ENCODE data around the gene BTBD8. TPM values are rescaled to one million over a fixed set of nuclear protein-coding genes. Genes with fewer than 3 reads are reported as not detected.

Gene BTBD8
- total RNA-seq, 1 experiment from 2014 or later = 3.9 TPM

- TF ChIP-seq CTCF (conservative IDR thresholded peaks at IDR 0.05; ENCODE audit: low read depth, low read length) (no peak), EZH2 (IDR thresholded peaks at IDR 0.05; ENCODE audit: low read length, unreplicated experiment) (no peak), EZH2phosphoT487 (IDR thresholded peaks at IDR 0.05; ENCODE audit: borderline replicate concordance, low read length) (no peak)
- Histone ChIP-seq H3K27ac (ENCODE audit: low read length) (no peak overlapping the region), H3K4me2 (ENCODE audit: low read length) (no peak overlapping the region), H2AFZ (ENCODE audit: low read length) (no peak overlapping the region), H3K9me3 (ENCODE audit: low read length) (0 out of 2 replicates have a peak, but pooled peaks cover 4% of the 10 kb centered on the region), H3K9me2 (replicated peaks; ENCODE audit: low read length) (no peaks in the 10 kb centered on the region), H3K4me1 (ENCODE audit: insufficient read depth, low read length) (no peaks in the 10 kb centered on the region), H3K9ac (ENCODE audit: low read length) (no peak overlapping the region), H3F3A (ENCODE audit: low read length, unreplicated experiment) (no peaks in the 10 kb centered on the region), H3K27me3 (ENCODE audit: low read length) (no peaks in the 10 kb centered on the region), H3K79me2 (ENCODE audit: low read length) (no peaks in the 10 kb centered on the region), H3K36me3 (ENCODE audit: low read depth, low read length) (no peaks in the 10 kb centered on the region), H3K4me3 (ENCODE audit: low read length) (no peak overlapping the region), H4K20me1 (ENCODE audit: low read length) (no peaks in the 10 kb centered on the region)
- CTCF ChIA-PET = no interaction called here
- BruUV-seq (replicated peaks) = no TSS peak
- no peak for ATAC-seq
- intact Hi-C loops (cut with micrococcal nuclease) = no loop called here
- no peak for DNase-seq
- POLR2A ChIA-PET (ENCODE audit: unreplicated experiment) = interaction anchor here (0.5 kb wide), 1 partner anchor 1136 kb away, joined by 7 read pairs; no protein-coding TSS in a partner anchor
Measured at GRCh38 chr1:92210701-92211100, 130.6 kb downstream of the BTBD8 start.

GRCh38 chr1:92211166-92211565, 131.0 kb downstream of the BTBD8 start:
- CTCF ChIA-PET = no interaction called here
- BruUV-seq (replicated peaks) = no TSS peak
- 0 out of 2 replicates have a peak, but pooled peaks cover 4% of the 10 kb centered on the region for H3K9me3 ChIP-seq (ENCODE audit: low read length)
- no peak overlapping the region for H2AFZ ChIP-seq (ENCODE audit: low read length)
- H3F3A ChIP-seq (ENCODE audit: low read length, unreplicated experiment) = no peaks in the 10 kb centered on the region
- H3K4me3 ChIP-seq (ENCODE audit: low read length) = no peak overlapping the region
- no peaks in the 10 kb centered on the region for H3K79me2 ChIP-seq (ENCODE audit: low read length)
- DNase-seq = no peak
- no peak for ATAC-seq
- H4K20me1 ChIP-seq (ENCODE audit: low read length) = no peaks in the 10 kb centered on the region
- intact Hi-C loops (cut with micrococcal nuclease) = no loop called here
- no peaks in the 10 kb centered on the region for H3K9me2 ChIP-seq (replicated peaks; ENCODE audit: low read length)
- no peaks in the 10 kb centered on the region for H3K27me3 ChIP-seq (ENCODE audit: low read length)
- H3K27ac ChIP-seq (ENCODE audit: low read length) = no peak overlapping the region
- H3K4me2 ChIP-seq (ENCODE audit: low read length) = no peak overlapping the region
- no peak overlapping the region for H3K9ac ChIP-seq (ENCODE audit: low read length)
- no peaks in the 10 kb centered on the region for H3K4me1 ChIP-seq (ENCODE audit: insufficient read depth, low read length)
- H3K36me3 ChIP-seq (ENCODE audit: low read depth, low read length) = no peaks in the 10 kb centered on the region
- POLR2A ChIA-PET (ENCODE audit: unreplicated experiment) = no interaction called here
- no peak for TF ChIP-seq EZH2 (IDR thresholded peaks at IDR 0.05; ENCODE audit: low read length, unreplicated experiment)
- TF ChIP-seq EZH2phosphoT487 (IDR thresholded peaks at IDR 0.05; ENCODE audit: borderline replicate concordance, low read length) = no peak
- no peak for TF ChIP-seq CTCF (conservative IDR thresholded peaks at IDR 0.05; ENCODE audit: low read depth, low read length)

GRCh38 chr1:92217721-92218120, 137.6 kb downstream of the BTBD8 start, which contains the start of gene C1orf146:
Gene C1orf146 (plus strand): TSS chr1:92217915. CDS start chr1:92231421, 13,506 bp downstream.
- Histone ChIP-seq H2AFZ (ENCODE audit: low read length) (no peak within 1 kb of the TSS), H3K4me1 (ENCODE audit: insufficient read depth, low read length) (no peaks in the 10 kb centered on the region), H3K9ac (ENCODE audit: low read length) (no peak within 1 kb of the TSS), H3K4me2 (ENCODE audit: low read length) (no peak within 1 kb of the TSS), H3F3A (ENCODE audit: low read length, unreplicated experiment) (no peaks in the 10 kb centered on the region), H3K36me3 (ENCODE audit: low read depth, low read length) (no peaks in the 10 kb centered on the region), H3K9me2 (replicated peaks; ENCODE audit: low read length) (no peaks in the 10 kb centered on the region), H3K79me2 (ENCODE audit: low read length) (no peaks in the 10 kb centered on the region), H3K4me3 (ENCODE audit: low read length) (no peak within 1 kb of the TSS), H3K27ac (ENCODE audit: low read length) (no peak within 1 kb of the TSS), H3K9me3 (ENCODE audit: low read length) (no peaks in the 10 kb centered on the region), H4K20me1 (ENCODE audit: low read length) (no peaks in the 10 kb centered on the region), H3K27me3 (ENCODE audit: low read length) (no peaks in the 10 kb centered on the region)
- intact Hi-C loops (cut with micrococcal nuclease) = no loop called here
- ChIA-PET CTCF (no interaction called here), POLR2A (ENCODE audit: unreplicated experiment) (no interaction called here)
- no peak for DNase-seq
- no peak for ATAC-seq
- no peak for TF ChIP-seq EZH2 (IDR thresholded peaks at IDR 0.05; ENCODE audit: low read length, unreplicated experiment)
- TF ChIP-seq EZH2phosphoT487 (IDR thresholded peaks at IDR 0.05; ENCODE audit: borderline replicate concordance, low read length) = no peak
- no peak for TF ChIP-seq CTCF (conservative IDR thresholded peaks at IDR 0.05; ENCODE audit: low read depth, low read length)
- BruUV-seq (replicated peaks) = no TSS peak
